Measurements from ENCODE around the gene SPAST. TPM values are rescaled to one million over a fixed set of nuclear protein-coding genes. Genes with fewer than 3 reads are reported as not detected.

Gene SPAST
- polyA plus RNA-seq, 1 experiment: 17.4 TPM

Other genes with a start within 250 kb of the SPAST start
- gene MEMO1, start 52.5 kb upstream of the SPAST start, polyA plus RNA-seq (2011; rRNA removed): 54.7 and 64.5 TPM in 2 replicates
- gene DPY30, start 23.8 kb upstream of the SPAST start, polyA plus RNA-seq (2011; rRNA removed): 79.1 and 104 TPM in 2 replicates
- gene SLC30A6, start 102.3 kb downstream of the SPAST start, polyA plus RNA-seq (2011; rRNA removed): 21.4 and 29.5 TPM in 2 replicates
- gene NLRC4, start 201.3 kb downstream of the SPAST start, polyA plus RNA-seq (2011; rRNA removed): not detected in 2 replicates
- 16.8 and 26.0 TPM in 2 replicates for gene YIPF4, start 214.3 kb downstream of the SPAST start, polyA plus RNA-seq (2011; rRNA removed)

All from AG04450 (cell line).